ENCODE results near the gene ATG13. TPM values are rescaled to one million over a fixed set of nuclear protein-coding genes. Genes with fewer than 3 reads are reported as not detected.

ATG13 gene
- total RNA-seq, 1 experiment from 2014 or later: 69.2 TPM

DNA sequence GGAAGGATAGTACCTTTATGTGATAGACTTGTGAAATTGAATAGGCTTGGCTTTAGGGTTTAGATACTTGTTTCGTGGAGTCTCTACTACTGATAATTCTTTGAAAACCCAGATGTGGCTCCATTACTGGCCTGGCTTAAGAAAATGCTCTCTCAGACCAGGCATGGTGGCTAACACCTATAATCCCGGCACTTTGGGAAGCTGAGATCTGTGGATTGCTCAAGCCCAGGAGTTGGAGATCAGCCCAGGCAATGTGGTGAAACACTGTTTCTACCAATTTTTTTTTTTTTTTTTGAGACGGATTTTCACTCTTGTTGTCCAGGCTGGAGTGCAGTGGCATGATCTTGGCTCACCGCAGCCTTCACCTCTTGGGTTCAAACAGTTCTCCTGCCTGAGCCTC lies 40.9 kb downstream of the ATG13 start (continued):
- TF ChIP-seq, protein P1, sequence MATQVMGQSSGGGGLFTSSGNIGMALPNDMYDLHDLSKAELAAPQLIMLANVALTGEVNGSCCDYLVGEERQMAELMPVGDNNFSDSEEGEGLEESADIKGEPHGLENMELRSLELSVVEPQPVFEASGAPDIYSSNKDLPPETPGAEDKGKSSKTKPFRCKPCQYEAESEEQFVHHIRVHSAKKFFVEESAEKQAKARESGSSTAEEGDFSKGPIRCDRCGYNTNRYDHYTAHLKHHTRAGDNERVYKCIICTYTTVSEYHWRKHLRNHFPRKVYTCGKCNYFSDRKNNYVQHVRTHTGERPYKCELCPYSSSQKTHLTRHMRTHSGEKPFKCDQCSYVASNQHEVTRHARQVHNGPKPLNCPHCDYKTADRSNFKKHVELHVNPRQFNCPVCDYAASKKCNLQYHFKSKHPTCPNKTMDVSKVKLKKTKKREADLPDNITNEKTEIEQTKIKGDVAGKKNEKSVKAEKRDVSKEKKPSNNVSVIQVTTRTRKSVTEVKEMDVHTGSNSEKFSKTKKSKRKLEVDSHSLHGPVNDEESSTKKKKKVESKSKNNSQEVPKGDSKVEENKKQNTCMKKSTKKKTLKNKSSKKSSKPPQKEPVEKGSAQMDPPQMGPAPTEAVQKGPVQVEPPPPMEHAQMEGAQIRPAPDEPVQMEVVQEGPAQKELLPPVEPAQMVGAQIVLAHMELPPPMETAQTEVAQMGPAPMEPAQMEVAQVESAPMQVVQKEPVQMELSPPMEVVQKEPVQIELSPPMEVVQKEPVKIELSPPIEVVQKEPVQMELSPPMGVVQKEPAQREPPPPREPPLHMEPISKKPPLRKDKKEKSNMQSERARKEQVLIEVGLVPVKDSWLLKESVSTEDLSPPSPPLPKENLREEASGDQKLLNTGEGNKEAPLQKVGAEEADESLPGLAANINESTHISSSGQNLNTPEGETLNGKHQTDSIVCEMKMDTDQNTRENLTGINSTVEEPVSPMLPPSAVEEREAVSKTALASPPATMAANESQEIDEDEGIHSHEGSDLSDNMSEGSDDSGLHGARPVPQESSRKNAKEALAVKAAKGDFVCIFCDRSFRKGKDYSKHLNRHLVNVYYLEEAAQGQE (IDR thresholded peaks at IDR 0.05; ENCODE audit: low read depth): no peak
- TF ChIP-seq YY1 (IDR thresholded peaks at IDR 0.05; ENCODE audit: extremely low read depth, insufficient replicate concordance, low read depth, low read length) (no peak), JUND (IDR thresholded peaks at IDR 0.05) (no peak)

GRCh38 chr11:46659908-46660307 lies 42.6 kb downstream of the ATG13 start:
- ChIA-PET RAD21 (ENCODE audit: low non-redundant PET in 1 of 2, low total read pairs in 2 of 2, uncharacterized antibody in 2 of 2, unreplicated experiment in 2 of 2) (no interaction called here), CTCF (no interaction called here), POLR2A (no interaction called here)
- Histone ChIP-seq H4K20me1 (ENCODE audit: insufficient read depth) (no peaks in the 10 kb centered on the region), H3K27ac (ENCODE audit: low read depth, low read length) (no peak overlapping the region), H3K79me2 (ENCODE audit: insufficient read depth, low read length) (no peaks in the 10 kb centered on the region), H3K4me3 (replicated peaks in 1 of 2; ENCODE audit: low read depth in 1 of 2, low read length in 2 of 2) (no peak overlapping the region), H3K9me2 (ENCODE audit: insufficient read depth) (no peaks in the 10 kb centered on the region), H3K27me3 (ENCODE audit: insufficient read depth, low read length) (no peaks in the 10 kb centered on the region), H3K36me3 (ENCODE audit: control insufficient read depth in 1 of 2, insufficient read depth in 2 of 2, low read length in 2 of 2) (peaks cover 10 to 11% of the 10 kb centered on the region in 2 experiments; a peak in 3 of 4 replicates), H3K4me1 (ENCODE audit: control insufficient read depth in 1 of 2, insufficient read depth in 2 of 2, low read length in 2 of 2) (no peaks in the 10 kb centered on the region), H2AFZ (ENCODE audit: low read depth, low read length, poor library complexity, severe bottlenecking) (no peak overlapping the region), H3K9me3 (ENCODE audit: control insufficient read depth in 1 of 2, insufficient read depth in 1 of 2, low read depth in 1 of 2, low read length in 2 of 2) (no peaks in the 10 kb centered on the region), H3K9ac (ENCODE audit: low read length) (no peak overlapping the region), H3K4me2 (ENCODE audit: low read length) (no peak overlapping the region)
- BruUV-seq (replicated peaks): no TSS peak
- intact Hi-C loops (cut with micrococcal nuclease): no loop called here
- no peak for ATAC-seq
- no peak for DNase-seq (ENCODE audit: low read depth, low spot score)
- TF ChIP-seq EGR1 (IDR thresholded peaks at IDR 0.05; ENCODE audit: low read depth) (no peak), POLR2AphosphoS5 (IDR thresholded peaks at IDR 0.05; ENCODE audit: low read depth, low read length) (no peak), SRF (IDR thresholded peaks at IDR 0.05; ENCODE audit: low read depth) (no peak), TCF7L2 (IDR thresholded peaks at IDR 0.05; ENCODE audit: borderline replicate concordance, extremely low read depth, insufficient read depth, insufficient read length) (no peak), FOSL1 (IDR thresholded peaks at IDR 0.05; ENCODE audit: low read depth) (no peak), ZFX (IDR thresholded peaks at IDR 0.05) (no peak), CEBPB (IDR thresholded peaks at IDR 0.05; ENCODE audit: low read depth) (no peak), SP1 (IDR thresholded peaks at IDR 0.05; ENCODE audit: low read depth) (no peak)
- TF ChIP-seq, protein P1 (IDR thresholded peaks at IDR 0.05; ENCODE audit: low read depth): no peak
- TF ChIP-seq, protein P2, sequence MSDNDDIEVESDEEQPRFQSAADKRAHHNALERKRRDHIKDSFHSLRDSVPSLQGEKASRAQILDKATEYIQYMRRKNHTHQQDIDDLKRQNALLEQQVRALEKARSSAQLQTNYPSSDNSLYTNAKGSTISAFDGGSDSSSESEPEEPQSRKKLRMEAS (IDR thresholded peaks at IDR 0.05): no peak
- TF ChIP-seq, protein P3, sequence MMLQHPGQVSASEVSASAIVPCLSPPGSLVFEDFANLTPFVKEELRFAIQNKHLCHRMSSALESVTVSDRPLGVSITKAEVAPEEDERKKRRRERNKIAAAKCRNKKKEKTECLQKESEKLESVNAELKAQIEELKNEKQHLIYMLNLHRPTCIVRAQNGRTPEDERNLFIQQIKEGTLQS (IDR thresholded peaks at IDR 0.05): no peak
- TF ChIP-seq, protein P4, sequence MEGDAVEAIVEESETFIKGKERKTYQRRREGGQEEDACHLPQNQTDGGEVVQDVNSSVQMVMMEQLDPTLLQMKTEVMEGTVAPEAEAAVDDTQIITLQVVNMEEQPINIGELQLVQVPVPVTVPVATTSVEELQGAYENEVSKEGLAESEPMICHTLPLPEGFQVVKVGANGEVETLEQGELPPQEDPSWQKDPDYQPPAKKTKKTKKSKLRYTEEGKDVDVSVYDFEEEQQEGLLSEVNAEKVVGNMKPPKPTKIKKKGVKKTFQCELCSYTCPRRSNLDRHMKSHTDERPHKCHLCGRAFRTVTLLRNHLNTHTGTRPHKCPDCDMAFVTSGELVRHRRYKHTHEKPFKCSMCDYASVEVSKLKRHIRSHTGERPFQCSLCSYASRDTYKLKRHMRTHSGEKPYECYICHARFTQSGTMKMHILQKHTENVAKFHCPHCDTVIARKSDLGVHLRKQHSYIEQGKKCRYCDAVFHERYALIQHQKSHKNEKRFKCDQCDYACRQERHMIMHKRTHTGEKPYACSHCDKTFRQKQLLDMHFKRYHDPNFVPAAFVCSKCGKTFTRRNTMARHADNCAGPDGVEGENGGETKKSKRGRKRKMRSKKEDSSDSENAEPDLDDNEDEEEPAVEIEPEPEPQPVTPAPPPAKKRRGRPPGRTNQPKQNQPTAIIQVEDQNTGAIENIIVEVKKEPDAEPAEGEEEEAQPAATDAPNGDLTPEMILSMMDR (IDR thresholded peaks at IDR 0.05 in 2 of 3, conservative IDR thresholded peaks at IDR 0.05 in 1 of 3; ENCODE audit: borderline replicate concordance in 1 of 3, insufficient read depth in 1 of 3, low read depth in 2 of 3, low read length in 2 of 3): no peak
